Frontal cortex (tissue), 4 donors: ENCODE measurements around the gene ADTRP. TPM values are rescaled to one million over a fixed set of nuclear protein-coding genes. Genes with fewer than 3 reads are reported as not detected.

Experiments used
- DNase-seq, 2 donors: peaks; one replicate each; pipeline ENCODE4 v3.0.0; 2012; ENCODE audit warnings: low spot score in 2 of 2
- FAIRE-seq: peaks from 2 replicates; lab custom pipeline; 2012; peaks lifted over from hg19 to GRCh38; lab: Jason Lieb, UNC
- small RNA-seq: library from RNA; depleted of rRNA; stranded (forward); fragments of <200 nt; gene quantifications from one replicate; pipeline ENCODE3, GENCODE V24; 2014
- total RNA-seq: library from RNA; depleted of rRNA; stranded (reverse); fragments of >200 nt; gene quantifications from one replicate; pipeline ENCODE4 v1.2.3, GENCODE V29; 2014
- donor health status: control.
- donor health status: control.
- donor health status: control.

The ADTRP gene
- total RNA-seq, 1 donor from 2014 or later, result 1.6 TPM

DNA sequence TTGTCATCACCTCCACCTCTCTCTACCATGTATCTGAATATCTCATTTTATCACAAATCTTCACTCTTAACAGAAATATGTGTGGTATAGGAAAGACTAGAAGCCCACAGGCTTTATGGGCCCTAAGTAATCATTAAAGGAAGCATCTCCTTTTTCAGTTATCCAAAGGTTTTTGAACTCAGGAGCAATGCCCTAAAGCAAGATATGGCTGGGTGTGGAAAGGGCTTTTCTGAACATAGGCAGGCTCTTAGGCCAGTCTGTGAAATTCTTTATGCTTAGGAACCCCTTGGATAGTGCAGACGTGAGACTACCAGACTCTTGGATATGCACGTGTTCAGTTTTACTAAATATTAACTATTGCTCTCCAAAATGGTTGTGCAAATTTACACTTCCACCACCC, 99.5 kb downstream of the ADTRP start:
- DNase-seq, result no peak
- no peak for FAIRE-seq

DNA sequence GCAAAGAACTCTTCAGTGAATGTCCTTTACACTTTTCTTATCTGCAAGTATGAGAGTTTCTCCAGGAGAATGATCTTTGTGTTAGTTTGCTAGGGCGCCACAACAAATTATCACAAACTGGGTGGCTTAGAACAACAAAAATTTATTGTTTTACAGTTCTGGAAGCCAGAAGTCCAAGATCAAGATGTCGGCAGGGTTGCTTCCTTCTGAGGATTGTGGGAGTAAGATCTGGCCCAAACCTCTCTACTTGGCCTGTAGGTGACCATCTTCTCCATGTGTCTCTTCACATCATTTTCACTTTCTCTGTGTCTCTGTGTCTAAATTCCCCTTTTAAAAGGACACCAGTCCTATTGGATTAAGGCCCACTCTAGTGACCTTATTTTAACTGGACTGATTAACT, 103.0 kb downstream of the ADTRP start:
- no peak for DNase-seq
- FAIRE-seq, result no peak

DNA sequence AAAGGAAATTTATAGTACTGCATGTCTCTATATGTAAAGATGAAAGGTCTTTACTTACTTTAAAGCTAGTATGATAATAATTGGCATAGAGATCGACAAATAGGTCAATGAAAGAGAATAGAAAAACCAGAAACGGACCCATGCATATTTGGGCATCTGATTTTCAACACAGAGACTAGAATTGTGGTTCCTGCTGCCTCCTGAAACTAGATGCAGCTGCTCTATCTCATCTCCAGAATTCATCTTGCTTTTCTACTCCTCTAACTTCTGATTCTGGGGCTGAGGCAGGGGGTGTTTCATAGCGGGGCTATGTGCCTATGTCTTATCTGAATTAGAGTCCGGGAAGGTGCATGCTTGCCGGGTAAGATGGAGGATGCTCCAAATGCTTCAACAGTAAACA, 105.9 kb downstream of the ADTRP start:
- DNase-seq (no peak), FAIRE-seq (no peak)

DNA sequence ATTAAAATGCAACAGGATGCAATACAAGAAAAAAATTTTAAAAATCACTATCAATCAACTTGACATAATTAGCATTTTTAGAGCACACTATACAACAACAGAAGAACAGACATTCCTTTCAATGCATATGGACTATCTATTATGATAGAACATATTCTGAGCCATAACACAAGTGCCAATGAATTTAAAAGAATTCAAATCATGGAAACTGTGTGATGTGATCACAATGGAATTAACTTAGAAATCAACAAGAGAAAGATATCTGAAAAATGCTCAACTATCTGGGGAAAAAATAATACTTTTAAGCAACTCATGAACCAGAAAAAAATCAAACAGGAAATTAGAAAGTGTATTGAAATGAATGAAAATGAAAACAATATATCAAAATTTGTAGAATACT, 106.3 kb downstream of the ADTRP start:
- DNase-seq, result no peak
- no peak for FAIRE-seq

DNA sequence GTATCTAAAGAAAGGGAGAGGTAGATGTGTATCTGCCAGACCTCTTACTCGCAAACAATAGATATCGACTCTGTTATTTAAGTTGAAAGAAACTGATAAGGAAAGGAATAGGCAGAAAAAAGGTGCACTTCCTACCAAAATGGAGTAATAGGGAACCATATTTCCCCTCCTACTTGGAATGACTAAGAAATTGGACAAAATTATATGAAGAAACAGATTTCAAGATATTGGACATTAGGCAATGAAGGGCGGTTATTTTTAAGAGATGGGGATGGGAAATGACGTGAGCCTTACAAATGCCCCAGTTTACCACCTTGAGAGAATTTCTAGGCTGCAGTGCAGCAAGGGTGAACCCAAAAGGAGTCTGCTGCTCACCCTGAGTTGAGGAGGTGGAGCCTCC, 108.9 kb downstream of the ADTRP start:
- DNase-seq, result no peak
- FAIRE-seq, result no peak

DNA sequence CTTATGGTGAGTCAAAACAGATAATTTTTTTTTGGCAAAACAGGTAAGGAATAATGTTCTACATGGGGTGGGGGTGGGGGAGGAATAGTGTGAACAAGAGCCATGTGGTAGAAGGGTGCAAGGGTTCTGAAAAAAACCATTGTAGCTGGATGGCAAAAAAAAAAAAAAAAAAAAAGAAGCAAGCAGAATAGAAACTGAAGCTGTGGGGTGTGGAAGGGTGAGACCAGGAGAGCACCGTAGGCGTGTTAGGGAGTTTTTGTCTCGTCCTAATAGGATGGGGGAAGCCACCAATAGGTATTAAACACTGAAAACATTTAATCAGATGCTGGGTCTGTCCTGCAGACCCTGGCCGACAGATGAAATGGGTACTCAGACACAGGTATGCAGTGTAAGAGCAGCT, 110.1 kb downstream of the ADTRP start:
- DNase-seq (no peak), FAIRE-seq (no peak)

DNA sequence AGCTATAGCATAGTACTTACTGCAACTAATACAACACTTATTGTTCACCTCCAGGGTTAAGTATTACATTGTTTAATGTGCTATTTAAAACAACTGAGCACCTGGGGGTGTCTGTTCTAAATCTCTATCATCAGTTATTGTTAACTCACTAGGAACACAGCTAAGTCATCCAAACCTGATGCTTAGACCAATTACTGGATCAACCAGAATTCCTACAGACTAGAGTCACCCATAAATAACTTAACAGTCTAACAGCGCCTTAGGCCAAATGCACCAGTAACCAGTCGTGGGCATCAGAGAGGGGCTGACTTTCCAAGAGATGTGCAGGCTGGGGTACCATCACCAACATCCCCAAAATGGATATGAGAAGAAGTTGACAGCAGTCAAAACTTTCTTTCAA, 110.7 kb downstream of the ADTRP start:
- FAIRE-seq (no peak), DNase-seq (no peak)

DNA sequence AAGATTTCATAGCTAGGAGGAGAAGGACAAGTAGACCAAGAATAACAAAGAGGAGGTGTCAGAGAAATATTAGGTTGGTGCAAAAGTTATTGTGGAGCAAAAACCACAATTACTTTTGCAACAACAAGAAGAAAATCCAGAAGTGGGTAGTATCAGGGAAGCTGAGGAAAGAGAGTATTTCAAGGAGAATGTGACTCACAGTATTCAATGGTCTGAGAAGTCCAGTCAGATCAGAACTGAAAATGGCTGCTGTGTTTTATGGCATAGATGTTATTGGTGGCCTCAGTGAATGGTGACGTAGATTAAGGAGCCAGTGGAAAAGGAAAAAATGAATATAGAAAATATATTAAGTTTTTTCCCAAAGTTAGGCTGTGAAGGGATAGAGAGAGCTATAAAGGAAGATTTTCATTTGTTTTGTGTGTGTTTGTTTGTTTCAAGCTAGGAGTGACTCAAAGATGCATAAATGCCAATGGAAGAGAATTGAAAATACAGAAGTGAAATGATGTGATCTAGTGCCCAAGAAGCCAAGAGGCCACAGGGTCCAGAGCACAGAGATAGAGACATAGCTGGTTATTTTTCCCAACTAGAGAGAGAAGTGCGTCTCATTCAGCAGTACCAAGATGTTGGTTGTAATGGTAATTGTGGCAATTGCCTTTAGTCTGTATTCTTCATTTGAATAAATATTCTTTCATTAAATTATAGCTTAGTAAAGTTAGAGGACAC, 112.8 kb downstream of the ADTRP start:
- no peak for FAIRE-seq
- no peak for DNase-seq

Small RNAs within 50 kb of the gene (small RNA-seq; reads per million reads assigned to genes)
- gene RF00272, result not detected

Other genes starting within 250 kb of the ADTRP start
- 51.8 TPM for gene TMEM170B, start 241.1 kb downstream of the ADTRP start, total RNA-seq
- gene HIVEP1, start 233.5 kb upstream of the ADTRP start, total RNA-seq, result 13.0 TPM